ENCODE measurements around the gene EPB42.
"Not testable (repeated sequence)": the region's sequence is repeated elsewhere in the genome, so short reads cannot be mapped to it uniquely, and the experiment has no call there.

The EPB42 gene

DNA sequence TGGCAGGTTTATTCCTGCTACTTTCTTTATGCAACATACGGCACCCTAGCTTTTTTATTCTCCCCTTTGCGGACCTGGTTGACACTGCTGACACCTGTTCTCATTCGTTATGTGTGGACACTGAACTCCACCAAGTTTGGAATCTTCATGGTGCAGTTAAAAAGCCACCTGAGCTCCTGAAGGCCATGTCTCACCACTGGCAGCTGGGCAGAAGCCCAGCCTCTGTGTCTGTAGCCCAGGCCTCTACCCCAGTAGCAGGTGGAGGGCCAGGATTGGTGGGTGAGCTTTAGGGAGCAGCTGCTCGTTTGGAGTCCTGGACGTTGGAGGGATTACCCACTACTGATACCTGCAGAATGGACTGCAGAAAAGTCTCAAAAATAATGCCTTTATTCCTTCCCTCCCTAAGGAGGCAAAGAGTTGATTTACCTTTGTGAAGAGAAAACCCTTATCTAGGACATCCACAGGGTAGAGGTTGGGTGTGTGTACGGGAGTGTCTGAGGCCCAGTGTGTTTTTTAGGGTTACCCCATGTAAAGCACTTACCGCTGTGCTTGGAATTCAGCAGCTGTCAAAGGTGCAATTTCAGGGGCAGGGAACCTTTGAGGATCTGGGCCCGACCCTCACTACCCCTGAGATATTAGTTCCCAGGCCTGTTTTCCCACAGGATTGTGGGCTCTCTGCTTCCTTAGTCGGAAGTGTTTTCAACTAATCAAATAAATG lies 36.3 kb downstream of the EPB42 start:
- peak overlapping the region; percentile 73 for H3K9ac ChIP-seq (ENCODE audit: low read depth, low read length)
- no peaks in the 10 kb centered on the region for H4K20me1 ChIP-seq (ENCODE audit: insufficient read depth, low read length)
- H2AFZ ChIP-seq (ENCODE audit: low read depth, low read length) = peak overlapping the region; percentile 93
- TF ChIP-seq EZH2 (IDR thresholded peaks at IDR 0.05; ENCODE audit: borderline replicate concordance, low read depth, low read length, severe bottlenecking) = no peak
- TF ChIP-seq, protein P1, sequence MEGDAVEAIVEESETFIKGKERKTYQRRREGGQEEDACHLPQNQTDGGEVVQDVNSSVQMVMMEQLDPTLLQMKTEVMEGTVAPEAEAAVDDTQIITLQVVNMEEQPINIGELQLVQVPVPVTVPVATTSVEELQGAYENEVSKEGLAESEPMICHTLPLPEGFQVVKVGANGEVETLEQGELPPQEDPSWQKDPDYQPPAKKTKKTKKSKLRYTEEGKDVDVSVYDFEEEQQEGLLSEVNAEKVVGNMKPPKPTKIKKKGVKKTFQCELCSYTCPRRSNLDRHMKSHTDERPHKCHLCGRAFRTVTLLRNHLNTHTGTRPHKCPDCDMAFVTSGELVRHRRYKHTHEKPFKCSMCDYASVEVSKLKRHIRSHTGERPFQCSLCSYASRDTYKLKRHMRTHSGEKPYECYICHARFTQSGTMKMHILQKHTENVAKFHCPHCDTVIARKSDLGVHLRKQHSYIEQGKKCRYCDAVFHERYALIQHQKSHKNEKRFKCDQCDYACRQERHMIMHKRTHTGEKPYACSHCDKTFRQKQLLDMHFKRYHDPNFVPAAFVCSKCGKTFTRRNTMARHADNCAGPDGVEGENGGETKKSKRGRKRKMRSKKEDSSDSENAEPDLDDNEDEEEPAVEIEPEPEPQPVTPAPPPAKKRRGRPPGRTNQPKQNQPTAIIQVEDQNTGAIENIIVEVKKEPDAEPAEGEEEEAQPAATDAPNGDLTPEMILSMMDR (IDR thresholded peaks at IDR 0.05; ENCODE audit: borderline replicate concordance, extremely low read depth, low read length, poor library complexity, severe bottlenecking) = no peak
- no peak for ATAC-seq (ENCODE audit: insufficient read depth, low read depth)
- DNase-seq = no peak
- peak overlapping the region; percentile 81 for H3K4me2 ChIP-seq (ENCODE audit: insufficient read depth, low read length)
- no peaks in the 10 kb centered on the region for H3K27me3 ChIP-seq (ENCODE audit: insufficient read depth, low read length, poor library complexity)
- no peaks in the 10 kb centered on the region for H3K9me3 ChIP-seq (ENCODE audit: insufficient read depth, low read length, severe bottlenecking)
- peaks cover 13% of the 10 kb centered on the region for H3K36me3 ChIP-seq (ENCODE audit: insufficient read depth, low read length)
- H3K4me1 ChIP-seq (ENCODE audit: insufficient read depth, low read length) = peaks cover 30% of the 10 kb centered on the region
- peak overlapping the region; percentile 78 for H3K27ac ChIP-seq (ENCODE audit: low read length)
- peaks cover 17% of the 10 kb centered on the region for H3K79me2 ChIP-seq (ENCODE audit: insufficient read depth, low read length)
- H3K4me3 ChIP-seq (ENCODE audit: low read depth in 1 of 2, low read length in 2 of 2) = peak overlapping the region; percentile 77 to 92; a peak in 3 of 4 replicates

DNA sequence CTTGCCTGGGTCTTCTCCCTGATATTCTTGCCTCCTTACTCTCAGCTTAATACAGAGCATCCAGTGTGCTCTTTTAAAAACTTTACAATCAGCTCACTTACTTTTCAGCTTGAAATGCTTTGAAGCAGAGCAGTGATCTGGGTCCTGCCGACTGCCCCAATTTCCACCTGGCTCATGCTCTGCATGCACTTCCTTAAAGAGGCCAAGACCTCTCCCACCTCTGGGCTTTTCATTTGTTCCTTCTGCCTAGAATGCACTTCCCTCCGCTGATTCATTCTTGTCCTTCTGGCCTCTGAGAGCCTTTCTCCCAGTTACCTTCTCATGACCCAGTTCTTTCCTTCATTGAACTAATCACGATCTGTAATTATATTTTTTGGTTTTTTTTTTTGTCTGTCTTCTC lies 37.5 kb downstream of the EPB42 start:
- Histone ChIP-seq H3K36me3 (ENCODE audit: insufficient read depth, low read length) (peaks cover 9% of the 10 kb centered on the region; the same call in 1 of the 2 replicates), H3K4me2 (ENCODE audit: insufficient read depth, low read length) (no peak overlapping the region), H3K9me3 (ENCODE audit: insufficient read depth, low read length, severe bottlenecking) (no peaks in the 10 kb centered on the region), H3K9ac (ENCODE audit: low read depth, low read length) (no peak overlapping the region), H4K20me1 (ENCODE audit: insufficient read depth, low read length) (no peaks in the 10 kb centered on the region), H3K79me2 (ENCODE audit: insufficient read depth, low read length) (peaks cover 16% of the 10 kb centered on the region), H3K4me3 (ENCODE audit: low read depth in 1 of 2, low read length in 2 of 2) (no peak overlapping the region), H2AFZ (ENCODE audit: low read depth, low read length) (no peak overlapping the region), H3K27ac (ENCODE audit: low read length) (no peak overlapping the region), H3K27me3 (ENCODE audit: insufficient read depth, low read length, poor library complexity) (no peaks in the 10 kb centered on the region), H3K4me1 (ENCODE audit: insufficient read depth, low read length) (peaks cover 30% of the 10 kb centered on the region)
- DNase-seq = no peak
- no peak for ATAC-seq (ENCODE audit: insufficient read depth, low read depth)
- TF ChIP-seq, protein P1 (IDR thresholded peaks at IDR 0.05; ENCODE audit: borderline replicate concordance, extremely low read depth, low read length, poor library complexity, severe bottlenecking) = no peak
- no peak for TF ChIP-seq EZH2 (IDR thresholded peaks at IDR 0.05; ENCODE audit: borderline replicate concordance, low read depth, low read length, severe bottlenecking)

DNA sequence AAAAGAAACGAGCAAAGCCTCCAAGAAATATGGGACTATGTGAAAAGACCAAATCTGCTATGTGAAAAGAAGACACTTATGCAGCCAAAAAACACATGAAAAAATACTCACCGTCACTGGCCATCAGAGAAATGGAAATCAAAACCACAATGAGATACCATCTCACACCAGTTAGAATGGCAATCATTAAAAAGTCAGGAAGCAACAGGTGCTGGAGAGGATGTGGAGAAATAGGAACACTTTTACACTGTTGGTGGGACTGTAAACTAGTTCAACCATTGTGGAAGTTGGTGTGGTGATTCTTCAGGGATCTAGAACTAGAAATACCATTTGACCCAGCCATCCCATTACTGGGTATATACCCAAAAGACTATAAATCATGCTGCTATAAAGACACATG lies 43.7 kb downstream of the EPB42 start:
- H3K4me3 ChIP-seq (ENCODE audit: low read depth in 1 of 2, low read length in 2 of 2); H3K4me1 ChIP-seq (ENCODE audit: insufficient read depth, low read length); H3K79me2 ChIP-seq (ENCODE audit: insufficient read depth, low read length); H3K4me2 ChIP-seq (ENCODE audit: insufficient read depth, low read length); ATAC-seq (ENCODE audit: insufficient read depth, low read depth); H4K20me1 ChIP-seq (ENCODE audit: insufficient read depth, low read length); H3K27me3 ChIP-seq (ENCODE audit: insufficient read depth, low read length, poor library complexity); H3K27ac ChIP-seq (ENCODE audit: low read length); DNase-seq; H2AFZ ChIP-seq (ENCODE audit: low read depth, low read length); H3K9ac ChIP-seq (ENCODE audit: low read depth, low read length); H3K9me3 ChIP-seq (ENCODE audit: insufficient read depth, low read length, severe bottlenecking): not testable (repeated sequence)
- H3K36me3 ChIP-seq (ENCODE audit: insufficient read depth, low read length) = peaks cover 30% of the 10 kb centered on the region

DNA sequence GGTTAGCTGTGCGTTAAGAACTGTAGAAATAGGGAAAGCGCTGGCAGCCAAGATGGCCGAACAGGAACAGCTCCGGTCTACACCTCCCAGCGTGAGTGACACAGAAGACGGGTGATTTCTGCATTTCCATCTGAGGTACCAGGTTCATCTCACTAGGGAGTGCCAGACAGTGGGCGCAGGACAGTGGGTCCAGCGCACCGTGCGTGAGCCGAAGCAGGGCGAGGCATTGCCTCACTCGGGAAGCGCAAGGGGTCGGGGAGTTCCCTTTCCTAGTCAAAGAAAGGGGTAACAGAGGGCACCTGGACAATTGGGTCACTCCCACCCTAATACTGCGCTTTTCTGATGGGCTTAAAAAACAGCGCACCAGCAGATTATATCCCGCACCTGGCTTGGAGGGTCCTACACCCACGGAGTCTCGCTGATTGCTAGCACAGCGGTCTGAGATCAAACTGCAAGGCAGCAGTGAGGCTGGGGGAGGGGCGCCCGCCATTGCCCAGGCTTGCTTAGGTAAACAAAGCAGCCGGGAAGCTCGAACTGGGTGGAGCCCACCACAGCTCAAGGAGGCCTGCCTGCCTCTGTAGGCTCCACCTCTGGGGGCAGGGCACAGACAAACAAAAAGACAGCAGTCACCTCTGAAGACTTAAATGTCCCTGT lies 45.0 kb downstream of the EPB42 start:
- H3K27ac ChIP-seq (ENCODE audit: low read length) = not testable (repeated sequence)

More for the DNA sequence above, 45.0 kb downstream of the EPB42 start:
- H3K36me3 ChIP-seq (ENCODE audit: insufficient read depth, low read length) = peaks cover 32% of the 10 kb centered on the region
- not testable (repeated sequence) for ATAC-seq (ENCODE audit: insufficient read depth, low read depth); H3K27me3 ChIP-seq (ENCODE audit: insufficient read depth, low read length, poor library complexity); H3K9ac ChIP-seq (ENCODE audit: low read depth, low read length); H4K20me1 ChIP-seq (ENCODE audit: insufficient read depth, low read length); H3K4me2 ChIP-seq (ENCODE audit: insufficient read depth, low read length); H3K4me3 ChIP-seq (ENCODE audit: low read depth in 1 of 2, low read length in 2 of 2); H2AFZ ChIP-seq (ENCODE audit: low read depth, low read length); DNase-seq; H3K79me2 ChIP-seq (ENCODE audit: insufficient read depth, low read length); H3K9me3 ChIP-seq (ENCODE audit: insufficient read depth, low read length, severe bottlenecking); H3K4me1 ChIP-seq (ENCODE audit: insufficient read depth, low read length)

Data from DND-41 (cell line).